GM12874 (cell line): ENCODE measurements around the gene RGS7BP.

Source experiments
- TF ChIP-seq, protein P1 (sequence below): IDR thresholded peaks from 2 replicates; pipeline ENCODE4 v1.5.1; 2011; ENCODE audit warnings: low read depth, mild to moderate bottlenecking, control low read depth, low read length, moderate library complexity; ENCODE audit not compliant: insufficient read depth

RGS7BP gene

GRCh38 chr5:64585646-64586045 is 79.8 kb downstream of the RGS7BP start:
- TF ChIP-seq, protein P1, sequence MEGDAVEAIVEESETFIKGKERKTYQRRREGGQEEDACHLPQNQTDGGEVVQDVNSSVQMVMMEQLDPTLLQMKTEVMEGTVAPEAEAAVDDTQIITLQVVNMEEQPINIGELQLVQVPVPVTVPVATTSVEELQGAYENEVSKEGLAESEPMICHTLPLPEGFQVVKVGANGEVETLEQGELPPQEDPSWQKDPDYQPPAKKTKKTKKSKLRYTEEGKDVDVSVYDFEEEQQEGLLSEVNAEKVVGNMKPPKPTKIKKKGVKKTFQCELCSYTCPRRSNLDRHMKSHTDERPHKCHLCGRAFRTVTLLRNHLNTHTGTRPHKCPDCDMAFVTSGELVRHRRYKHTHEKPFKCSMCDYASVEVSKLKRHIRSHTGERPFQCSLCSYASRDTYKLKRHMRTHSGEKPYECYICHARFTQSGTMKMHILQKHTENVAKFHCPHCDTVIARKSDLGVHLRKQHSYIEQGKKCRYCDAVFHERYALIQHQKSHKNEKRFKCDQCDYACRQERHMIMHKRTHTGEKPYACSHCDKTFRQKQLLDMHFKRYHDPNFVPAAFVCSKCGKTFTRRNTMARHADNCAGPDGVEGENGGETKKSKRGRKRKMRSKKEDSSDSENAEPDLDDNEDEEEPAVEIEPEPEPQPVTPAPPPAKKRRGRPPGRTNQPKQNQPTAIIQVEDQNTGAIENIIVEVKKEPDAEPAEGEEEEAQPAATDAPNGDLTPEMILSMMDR: no peak

DNA sequence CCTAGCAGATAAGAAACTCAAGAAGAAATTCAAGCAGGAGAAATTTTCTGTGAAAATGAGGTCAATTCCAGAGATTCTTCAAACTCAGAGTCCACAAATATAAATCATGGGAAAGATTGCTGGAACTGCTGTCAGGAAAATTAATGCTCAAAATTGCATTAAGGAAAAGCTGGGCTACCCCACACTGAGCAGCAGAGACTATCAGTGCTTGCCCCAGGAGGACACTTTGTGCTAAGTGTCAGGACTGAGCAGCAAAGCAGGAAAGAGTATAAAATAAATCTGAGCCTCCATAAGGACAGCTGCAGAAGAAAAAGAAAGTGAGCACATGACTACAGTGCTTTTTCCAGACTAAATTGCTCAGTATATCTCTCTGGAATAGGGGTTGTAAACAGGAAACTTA is 81.6 kb downstream of the RGS7BP start:
- TF ChIP-seq, protein P1: no peak

- TF ChIP-seq, protein P1: no peak
Observed at GRCh38 chr5:64592730-64593341, 87.0 kb downstream of the RGS7BP start.

DNA sequence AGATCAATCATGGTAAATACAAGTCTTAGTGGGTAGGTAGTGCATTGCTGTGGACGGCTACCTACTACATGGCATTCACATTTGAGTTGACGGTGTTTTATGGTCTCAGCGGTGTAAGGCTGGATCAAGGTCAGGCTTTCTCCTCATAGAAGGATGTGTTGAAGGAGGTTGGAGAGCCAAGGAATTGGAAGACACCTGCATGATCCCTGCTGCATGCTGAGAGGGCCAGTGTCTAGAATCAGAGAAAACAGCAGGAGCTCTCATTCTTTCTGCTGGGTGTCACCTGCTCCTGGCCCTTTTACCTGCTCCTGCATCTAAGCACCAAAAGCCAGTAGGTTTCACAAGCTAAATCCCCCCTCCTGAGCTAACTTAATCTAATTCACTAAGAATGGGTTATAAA is 88.2 kb downstream of the RGS7BP start:
- TF ChIP-seq, protein P1: no peak

- TF ChIP-seq, protein P1: no peak
Observed at GRCh38 chr5:64594601-64595000, 88.8 kb downstream of the RGS7BP start.

- TF ChIP-seq, protein P1: peak; percentile 23; the same call in 1 of the 2 replicates
Observed at GRCh38 chr5:64595031-64595855, 89.4 kb downstream of the RGS7BP start.

DNA sequence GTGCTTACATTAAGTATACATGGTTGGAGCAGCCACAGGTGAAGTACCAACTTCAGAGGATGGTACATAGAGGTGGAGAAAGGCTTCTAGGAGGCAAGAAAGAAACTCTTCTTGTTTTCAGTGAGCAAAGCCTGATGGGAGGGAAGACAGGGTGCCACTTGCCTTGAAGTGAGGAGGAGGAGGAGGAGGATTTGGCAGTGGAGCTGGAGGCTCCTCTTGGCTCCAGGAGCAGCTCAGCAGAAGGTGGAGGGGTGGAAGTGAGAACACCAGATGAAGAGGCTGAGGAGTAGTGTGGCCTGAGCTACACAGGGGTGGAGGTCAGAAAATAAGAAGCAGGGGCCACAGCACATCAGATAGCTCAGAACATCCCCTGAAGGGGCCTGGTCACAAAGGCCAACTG is 93.4 kb downstream of the RGS7BP start:
- TF ChIP-seq, protein P1: no peak
